ENCODE results near the gene SPATA25. TPM values are rescaled to one million over a fixed set of nuclear protein-coding genes. Genes with fewer than 3 reads are reported as not detected.
"Not testable (repeated sequence)": the region's sequence is repeated elsewhere in the genome, so short reads cannot be mapped to it uniquely, and the experiment has no call there.

SPATA25 gene, protein sequence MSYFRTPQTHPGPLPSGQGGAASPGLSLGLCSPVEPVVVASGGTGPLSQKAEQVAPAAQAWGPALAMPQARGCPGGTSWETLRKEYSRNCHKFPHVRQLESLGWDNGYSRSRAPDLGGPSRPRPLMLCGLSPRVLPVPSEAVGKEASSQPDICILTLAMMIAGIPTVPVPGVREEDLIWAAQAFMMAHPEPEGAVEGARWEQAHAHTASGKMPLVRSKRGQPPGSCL
- 0.62 TPM for polyA plus RNA-seq (2012; ENCODE audit: low read depth, missing spikeins)

DNA sequence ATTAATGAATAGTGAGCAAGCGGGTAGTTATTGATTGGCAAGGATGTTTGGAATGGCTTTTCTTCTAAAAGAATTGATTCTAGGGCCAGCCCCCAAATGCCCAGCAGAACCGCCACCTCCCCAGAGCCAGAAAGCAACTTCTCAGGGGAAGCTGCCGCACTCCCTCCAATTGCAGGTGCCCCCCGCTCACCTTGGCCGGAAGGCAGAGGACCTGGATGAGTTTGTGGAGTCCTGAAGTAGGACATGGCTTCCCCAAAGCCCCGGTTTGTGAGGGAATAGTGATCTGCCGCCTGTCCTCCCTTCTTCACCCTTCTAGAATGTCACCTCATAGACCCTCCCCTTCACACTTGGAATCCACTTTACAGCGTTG lies at the start of gene SPATA25:
Gene SPATA25, minus strand, starts transcription at position 277 of the 370 bp plus-strand sequence. Its CDS starts 32 bp downstream, at position 245.
- no peak for FAIRE-seq

DNA sequence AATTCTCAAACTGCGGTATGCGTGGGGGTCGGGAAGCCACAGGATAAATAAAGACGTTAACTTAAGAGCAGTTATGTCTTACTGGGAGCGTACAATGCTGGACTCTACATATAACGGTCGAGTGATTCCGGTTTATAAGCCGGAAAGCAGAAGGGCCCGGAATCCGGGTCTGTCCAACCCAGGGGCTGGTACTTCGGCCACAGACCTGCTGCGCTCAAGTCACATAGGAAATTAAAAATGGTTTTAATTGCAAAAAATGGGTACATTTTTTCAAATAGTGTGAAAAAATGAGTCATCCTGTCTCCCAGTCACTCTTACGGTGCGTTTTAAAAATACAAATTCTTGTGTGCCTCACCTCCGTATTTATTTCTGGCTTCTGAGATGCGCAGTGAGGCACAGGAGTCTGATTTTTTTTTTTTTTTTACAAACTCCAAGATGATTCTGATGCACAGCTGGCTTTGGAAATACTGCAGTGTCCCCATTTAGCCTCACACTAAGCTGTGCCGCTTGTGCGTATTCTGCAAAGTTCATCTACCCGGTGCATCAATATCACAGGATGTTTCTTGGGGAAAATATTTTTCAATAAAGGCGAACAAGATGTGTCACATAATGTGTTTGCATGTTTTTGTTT lies 48.1 kb upstream of the SPATA25 start:
- no peak for DNase-seq (ENCODE audit: insufficient read length, low spot score)
- TF ChIP-seq TAF1 (IDR thresholded peaks at IDR 0.05; ENCODE audit: low read depth, low read length), result no peak
- FAIRE-seq, result no peak

More for the DNA sequence above, at the start of gene SPATA25:
- DNase-seq (ENCODE audit: insufficient read length, low spot score), result no peak
- TF ChIP-seq PAX5 (IDR thresholded peaks at IDR 0.05; ENCODE audit: insufficient read depth, low read length, severe bottlenecking) (no peak), TAF1 (IDR thresholded peaks at IDR 0.05; ENCODE audit: low read depth, low read length) (no peak), POLR2AphosphoS5 (IDR thresholded peaks at IDR 0.05; ENCODE audit: low read depth, low read length) (no peak), SPI1 (IDR thresholded peaks at IDR 0.05; ENCODE audit: low read depth, low read length) (no peak), POLR2A (IDR thresholded peaks at IDR 0.05; ENCODE audit: low read depth, low read length) (no peak), POU2F2 (IDR thresholded peaks at IDR 0.05; ENCODE audit: low read depth, low read length) (no peak)

GRCh38 chr20:45934586-45935415 lies 47.4 kb upstream of the SPATA25 start, which contains the start of gene PCIF1:
PCIF1 (plus strand) TSS chr20:45934683; CDS start chr20:45939000, 4,317 bp downstream.
- FAIRE-seq (peak; percentile 85), DNase-seq (ENCODE audit: insufficient read length, low spot score) (peak; percentile 97)
- TF ChIP-seq POU2F2 (IDR thresholded peaks at IDR 0.05; ENCODE audit: low read depth, low read length) (peak; percentile 7; the same call in 1 of the 2 replicates), PAX5 (IDR thresholded peaks at IDR 0.05; ENCODE audit: insufficient read depth, low read length, severe bottlenecking) (peak; percentile 62), TAF1 (IDR thresholded peaks at IDR 0.05; ENCODE audit: low read depth, low read length) (peak; percentile 99), POLR2A (IDR thresholded peaks at IDR 0.05; ENCODE audit: low read depth, low read length) (peak; percentile 90), POLR2AphosphoS5 (IDR thresholded peaks at IDR 0.05; ENCODE audit: low read depth, low read length) (peak; percentile 76), SPI1 (IDR thresholded peaks at IDR 0.05; ENCODE audit: low read depth, low read length) (no peak)

- FAIRE-seq (no peak), DNase-seq (ENCODE audit: insufficient read length, low spot score) (no peak)
- TF ChIP-seq TAF1 (IDR thresholded peaks at IDR 0.05; ENCODE audit: low read depth, low read length), result no peak
- no peak for TF ChIP-seq PAX5 (IDR thresholded peaks at IDR 0.05; ENCODE audit: insufficient read depth, low read length, severe bottlenecking)
- TF ChIP-seq SPI1 (IDR thresholded peaks at IDR 0.05; ENCODE audit: low read depth, low read length), result no peak
- no peak for TF ChIP-seq POU2F2 (IDR thresholded peaks at IDR 0.05; ENCODE audit: low read depth, low read length)
- TF ChIP-seq POLR2AphosphoS5 (IDR thresholded peaks at IDR 0.05; ENCODE audit: low read depth, low read length), result no peak
- TF ChIP-seq POLR2A (IDR thresholded peaks at IDR 0.05; ENCODE audit: low read depth, low read length), result no peak
Observed at GRCh38 chr20:45934046-45934585, 46.7 kb upstream of the SPATA25 start.

- FAIRE-seq (no peak), DNase-seq (ENCODE audit: insufficient read length, low spot score) (peak; percentile 59)
- TF ChIP-seq POLR2A (IDR thresholded peaks at IDR 0.05; ENCODE audit: low read depth, low read length) (0 out of 2 replicates have a peak, but pooled peaks have one; percentile 14), POLR2AphosphoS5 (IDR thresholded peaks at IDR 0.05; ENCODE audit: low read depth, low read length) (peak; percentile 64), SPI1 (IDR thresholded peaks at IDR 0.05; ENCODE audit: low read depth, low read length) (no peak), TAF1 (IDR thresholded peaks at IDR 0.05; ENCODE audit: low read depth, low read length) (0 out of 2 replicates have a peak, but pooled peaks have one; percentile 27), POU2F2 (IDR thresholded peaks at IDR 0.05; ENCODE audit: low read depth, low read length) (peak; percentile 27; the same call in 1 of the 2 replicates), PAX5 (IDR thresholded peaks at IDR 0.05; ENCODE audit: insufficient read depth, low read length, severe bottlenecking) (no peak)
Observed at GRCh38 chr20:45933266-45934045, 46.0 kb upstream of the SPATA25 start.

GRCh38 chr20:45931680-45932079 lies 44.3 kb upstream of the SPATA25 start:
- DNase-seq (ENCODE audit: insufficient read length, low spot score); FAIRE-seq: not testable (repeated sequence)

DNA sequence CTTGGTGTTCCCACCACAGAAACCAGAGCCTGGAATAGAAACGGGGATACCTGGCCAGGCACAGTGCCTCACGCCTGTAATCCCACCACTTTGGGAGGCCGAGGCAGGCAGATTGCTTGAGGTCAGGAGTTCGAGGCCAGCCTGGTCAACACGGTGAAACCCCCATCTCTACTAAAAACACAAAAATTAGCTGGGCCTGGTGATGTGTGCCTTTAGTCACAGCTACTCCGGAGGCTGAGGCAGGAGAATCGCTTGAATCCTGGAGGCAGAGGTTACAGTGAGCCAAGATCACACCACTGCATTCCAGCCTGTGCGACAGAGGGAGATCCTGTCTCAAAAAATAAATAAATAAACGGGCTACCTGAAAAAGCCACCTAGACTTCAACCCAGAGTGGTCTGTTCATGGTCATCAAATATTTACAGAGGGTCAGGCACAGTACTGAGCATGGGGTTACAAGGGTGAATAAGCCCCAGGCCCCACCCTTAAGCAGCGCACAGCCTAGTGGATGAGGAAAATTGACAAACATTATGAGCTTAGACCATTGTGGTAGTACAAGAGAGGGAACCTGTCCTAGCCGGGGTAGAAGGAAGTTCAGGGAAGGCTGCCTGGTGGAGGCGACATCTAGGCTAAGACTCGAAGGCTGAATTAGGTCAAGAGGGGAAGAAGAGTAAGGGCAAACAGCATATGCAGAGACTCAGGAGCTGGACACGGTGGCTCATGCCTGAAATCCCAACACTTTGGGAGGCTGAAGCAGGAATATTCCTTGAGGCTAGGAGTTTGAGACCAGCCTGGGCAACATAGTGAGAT lies 39.9 kb upstream of the SPATA25 start:
- no peak for FAIRE-seq
- DNase-seq (ENCODE audit: insufficient read length, low spot score), result no peak
- TF ChIP-seq POLR2A (IDR thresholded peaks at IDR 0.05; ENCODE audit: low read depth, low read length), result no peak
- no peak for TF ChIP-seq TAF1 (IDR thresholded peaks at IDR 0.05; ENCODE audit: low read depth, low read length)
- TF ChIP-seq PAX5 (IDR thresholded peaks at IDR 0.05; ENCODE audit: insufficient read depth, low read length, severe bottlenecking), result no peak
- no peak for TF ChIP-seq POLR2AphosphoS5 (IDR thresholded peaks at IDR 0.05; ENCODE audit: low read depth, low read length)
- TF ChIP-seq POU2F2 (IDR thresholded peaks at IDR 0.05; ENCODE audit: low read depth, low read length), result no peak
- TF ChIP-seq SPI1 (IDR thresholded peaks at IDR 0.05; ENCODE audit: low read depth, low read length), result no peak

GRCh38 chr20:45926731-45927070 lies 39.3 kb upstream of the SPATA25 start:
- TF ChIP-seq TAF1 (IDR thresholded peaks at IDR 0.05; ENCODE audit: low read depth, low read length) (no peak), POLR2A (IDR thresholded peaks at IDR 0.05; ENCODE audit: low read depth, low read length) (no peak), POU2F2 (IDR thresholded peaks at IDR 0.05; ENCODE audit: low read depth, low read length) (no peak), SPI1 (IDR thresholded peaks at IDR 0.05; ENCODE audit: low read depth, low read length) (no peak), POLR2AphosphoS5 (IDR thresholded peaks at IDR 0.05; ENCODE audit: low read depth, low read length) (no peak), PAX5 (IDR thresholded peaks at IDR 0.05; ENCODE audit: insufficient read depth, low read length, severe bottlenecking) (no peak)
- FAIRE-seq (no peak), DNase-seq (ENCODE audit: insufficient read length, low spot score) (no peak)

Measured in GM12891 (cell line).